Heart left ventricle (tissue), 16 donors: Measurements from ENCODE around the gene FDX2. TPM values are rescaled to one million over a fixed set of nuclear protein-coding genes. Genes with fewer than 3 reads are reported as not detected.

ENCODE experiments used
- ATAC-seq, 4 donors: fragments of 200-7000 bp; cut with Tn5 transposase; one replicate each; pipeline ENCODE4 v1.9.1; 2020 to 2022; ENCODE audit warnings: moderate library complexity in 4 of 4, mild to moderate bottlenecking in 3 of 4, moderate number of reproducible peaks in 1 of 4
- DNase-seq, 5 donors: peaks; one replicate each; pipeline ENCODE4 v3.0.0-alpha.2; 2020
- H3K27ac ChIP-seq, 12 donors: fragments of 200-600 bp; sonication (generic) in 4 of 12; one replicate each; pipeline versions ENCODE4 v1.5.0 to v1.8.0; 2016 to 2022; ENCODE audit warnings: mild to moderate bottlenecking in 2 of 12
- H3K27me3 ChIP-seq, 9 donors: fragments of 200-600 bp; sonication (generic) in 2 of 9; one replicate each; pipeline versions ENCODE4 v1.5.1 to v1.8.0; 2016 to 2022; ENCODE audit warnings: mild to moderate bottlenecking in 3 of 9
- H3K36me3 ChIP-seq, 9 donors: fragments of 200-600 bp; sonication (generic) in 2 of 9; one replicate each; pipeline versions ENCODE4 v1.5.0 to v1.8.0; 2018 to 2022; ENCODE audit warnings: mild to moderate bottlenecking in 2 of 9
- H3K4me1 ChIP-seq, 12 donors: fragments of 200-600 bp; sonication (generic) in 4 of 12; one replicate each; pipeline versions ENCODE4 v1.5.0 to v1.8.0; 2016 to 2022; ENCODE audit warnings: mild to moderate bottlenecking in 3 of 12
- H3K4me3 ChIP-seq, 12 donors: fragments of 200-600 bp; sonication (generic) in 4 of 12; one replicate each; pipeline versions ENCODE4 v1.5.0 to v1.8.0; 2017 to 2022; ENCODE audit warnings: mild to moderate bottlenecking in 9 of 12, moderate library complexity in 4 of 12
- H3K9me3 ChIP-seq, 12 donors: fragments of 200-600 bp; sonication (generic) in 4 of 12; one replicate each; pipeline versions ENCODE4 v1.5.0 to v1.8.0; 2016 to 2022; ENCODE audit warnings: mild to moderate bottlenecking in 1 of 12
- POLR2A ChIP-seq, 2 donors: fragments of 450-650 bp; IDR thresholded peaks; one replicate each; pipeline ENCODE4 v1.6.1; 2017; ENCODE audit warnings: antibody characterized with exemption in 2 of 2, mild to moderate bottlenecking in 2 of 2, moderate library complexity in 2 of 2
- WGBS, 4 donors: extraction: QIAGEN DNeasy Blood & Tissue Kit in 2 of 4; methylation state at CpG; one replicate each; pipeline versions ENCODE4 v1.1.5 to v1.1.7; 2013 to 2018; 5-methylcytosine and 5-hydroxymethylcytosine counted together
- intact Hi-C, 10 donors: fragments of 100-400 bp; cut with DNase I; formaldehyde crosslinking; loops; one replicate each; pipeline versions ENCODE4 v1.11.1 to v1.14.2; 2022
- polyA plus RNA-seq, 2 donors: library from polyadenylated mRNA; stranded (reverse); fragments of 200-250 nt; gene quantifications; one replicate each; pipeline ENCODE4 v1.2.3, GENCODE V29; 2013
- total RNA-seq, 9 donors: library from RNA; depleted of rRNA in 2 of 9; stranded (reverse); fragments of >200 nt in 2 of 9; fragmentation: NEBNext Ultra II Directional in 3 of 9; extraction: Animal tissue kit (Norgen Biotek cat#: 25700) in 3 of 9; gene quantifications; one replicate each; pipeline versions ENCODE4 v1.1.0 to v1.2.4, GENCODE V29; 2016 to 2023
- TF ChIP-seq, protein P1 (sequence below), 12 donors: fragments of 200-600 bp; sonication (generic) in 4 of 12; IDR thresholded peaks; one replicate each; pipeline versions ENCODE4 v1.5.0 to v1.8.0; 2018 to 2022; ENCODE audit warnings: antibody characterized with exemption in 12 of 12, mild to moderate bottlenecking in 5 of 12
- donor health status: ischemic (EF 13 %, LVEDD 7.1; RV severe dilation, severe dysfunction).
- donor health status: healthy with polysubstance abuse.
- donor health status: DM: no; HTN: yes; CAD: no.
- donor health status: DM: no; HTN: no; CAD: no.
- donor health status: ischemic (EF 25% LVEDD 6.9; RV normal size, moderate dysfunction).
- donor health status: ischemic (EF 25% LVEDD 5.7; RV mildly dilated, moderate dysfunction).
- donor health status: healthy.
- donor health status: DM: yes; HTN: yes; CAD: no.
- donor health status: ischemic (EF 35%, LVEDD 5.7; RV mildly dilated, moderate dysfunction).
- donor health status: nonischemic (EF 11% LVEDD 7.7; RV severe dilation, severe dysfunction).
- donor health status: DM: yes; HTN: yes; CAD: no.
- donor health status: PGD.
- donor health status: ischemic (EF 29% LVEDD 5.4; RV normal size, mild dysfunction).
- donor health status: nonischemic (EF 23%, LVEDD 6.1; RV moderate dilation, normal function).

The FDX2 gene
- total and polyA plus RNA-seq, 11 donors: 12.8 to 37.3 (median 18.3) TPM

DNA sequence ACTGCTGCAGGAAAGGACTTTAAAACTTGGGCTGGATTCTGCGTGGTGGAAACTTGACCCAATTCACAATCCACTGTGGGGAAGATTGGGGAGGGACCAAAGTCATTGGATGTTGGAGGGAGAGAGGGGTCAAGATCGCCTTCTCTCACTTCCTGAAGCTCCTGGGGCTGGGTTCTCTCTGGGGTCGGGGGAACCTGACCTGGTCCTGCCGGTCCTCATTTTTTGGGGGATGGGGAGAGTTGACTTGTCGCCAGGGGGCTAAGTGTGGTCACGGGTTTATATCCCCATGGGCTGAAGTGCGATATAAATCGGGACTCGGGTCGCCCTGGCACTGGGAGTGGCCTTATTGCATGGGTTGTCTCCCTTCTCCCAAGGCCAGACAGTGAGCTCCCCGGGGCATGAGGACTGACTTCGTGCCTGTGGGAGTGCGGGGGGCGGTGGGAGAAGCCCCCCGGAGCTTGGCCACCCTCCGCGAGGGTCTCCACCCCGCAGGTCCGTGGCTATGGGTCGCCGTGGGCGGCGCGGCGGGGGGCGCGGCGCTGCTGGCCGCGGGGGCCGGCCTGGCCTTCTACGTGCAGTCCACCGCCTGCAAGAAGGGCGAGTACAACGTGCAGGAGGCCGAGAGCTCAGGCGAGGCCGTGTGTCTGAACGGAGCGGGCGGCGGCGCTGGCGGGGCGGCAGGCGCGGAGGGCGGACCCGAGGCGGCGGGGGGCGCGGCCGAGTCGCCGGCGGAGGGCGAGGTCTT is 19.8 kb downstream of the FDX2 start:
- Histone ChIP-seq H3K27me3 (peaks cover 33 to 97% (median 60%) of the 10 kb centered on the region in 9 donors), H3K9me3 (no peaks in the 10 kb centered on the region), H3K36me3 (no peaks in the 10 kb centered on the region), H3K4me1 (peaks cover 10 to 57% (median 22%) of the 10 kb centered on the region in 12 donors), H3K27ac (no peak overlapping the region), H3K4me3 (peak overlapping the region in 5 of 12 donors; percentile 26 to 51 (median 30))
- no peak for TF ChIP-seq POLR2A (IDR thresholded peaks at IDR 0.05)
- TF ChIP-seq, protein P1, sequence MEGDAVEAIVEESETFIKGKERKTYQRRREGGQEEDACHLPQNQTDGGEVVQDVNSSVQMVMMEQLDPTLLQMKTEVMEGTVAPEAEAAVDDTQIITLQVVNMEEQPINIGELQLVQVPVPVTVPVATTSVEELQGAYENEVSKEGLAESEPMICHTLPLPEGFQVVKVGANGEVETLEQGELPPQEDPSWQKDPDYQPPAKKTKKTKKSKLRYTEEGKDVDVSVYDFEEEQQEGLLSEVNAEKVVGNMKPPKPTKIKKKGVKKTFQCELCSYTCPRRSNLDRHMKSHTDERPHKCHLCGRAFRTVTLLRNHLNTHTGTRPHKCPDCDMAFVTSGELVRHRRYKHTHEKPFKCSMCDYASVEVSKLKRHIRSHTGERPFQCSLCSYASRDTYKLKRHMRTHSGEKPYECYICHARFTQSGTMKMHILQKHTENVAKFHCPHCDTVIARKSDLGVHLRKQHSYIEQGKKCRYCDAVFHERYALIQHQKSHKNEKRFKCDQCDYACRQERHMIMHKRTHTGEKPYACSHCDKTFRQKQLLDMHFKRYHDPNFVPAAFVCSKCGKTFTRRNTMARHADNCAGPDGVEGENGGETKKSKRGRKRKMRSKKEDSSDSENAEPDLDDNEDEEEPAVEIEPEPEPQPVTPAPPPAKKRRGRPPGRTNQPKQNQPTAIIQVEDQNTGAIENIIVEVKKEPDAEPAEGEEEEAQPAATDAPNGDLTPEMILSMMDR (IDR thresholded peaks at IDR 0.05): no peak
- intact Hi-C loops: no loop called here
- ATAC-seq: no peak
- no peak for DNase-seq
- 4 to 16% (median 7%) methylated on average over 21 to 58 of the region's 58 CpGs for WGBS, 4 donors

DNA sequence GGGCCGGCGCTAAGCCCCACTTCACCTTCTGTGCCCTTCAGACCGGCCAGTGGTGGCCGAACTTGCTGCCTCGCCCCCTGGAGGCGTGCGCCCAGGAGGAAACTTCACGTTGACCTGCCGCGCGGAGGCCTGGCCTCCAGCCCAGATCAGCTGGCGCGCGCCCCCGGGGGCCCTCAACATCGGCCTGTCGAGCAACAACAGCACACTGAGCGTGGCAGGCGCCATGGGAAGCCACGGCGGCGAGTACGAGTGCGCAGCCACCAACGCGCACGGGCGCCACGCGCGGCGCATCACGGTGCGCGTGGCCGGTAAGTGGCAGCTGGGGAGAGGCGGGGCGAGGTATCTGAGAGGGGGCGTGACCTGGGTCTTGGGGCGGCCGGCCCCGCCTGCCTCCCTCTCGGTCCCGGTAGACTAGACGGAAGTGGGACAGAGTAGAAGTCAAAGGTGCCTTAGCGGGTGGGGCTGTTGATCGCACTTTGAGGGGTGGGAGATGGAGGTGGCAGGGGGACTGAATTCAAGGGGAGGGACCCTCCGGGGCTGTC is 20.4 kb downstream of the FDX2 start:
- ATAC-seq (peak in 1 of 4 donors; percentile 3), DNase-seq (peak in 2 of 5 donors; percentile 37 to 68)
- intact Hi-C loops: no loop called here
- TF ChIP-seq, protein P1 (IDR thresholded peaks at IDR 0.05): peak in 1 of 12 donors; percentile 20
- no peak for TF ChIP-seq POLR2A (IDR thresholded peaks at IDR 0.05)
- no peaks in the 10 kb centered on the region for H3K36me3 ChIP-seq
- no peaks in the 10 kb centered on the region for H3K9me3 ChIP-seq
- no peak overlapping the region for H3K27ac ChIP-seq
- peaks cover 36 to 97% (median 67%) of the 10 kb centered on the region in 9 donors for H3K27me3 ChIP-seq
- 1 to 4% (median 2%) methylated on average over 18 to 48 of the region's 48 CpGs for WGBS, 4 donors
- H3K4me3 ChIP-seq: peak overlapping the region in 10 of 12 donors; percentile 9 to 51 (median 27)
- peaks cover 10 to 61% (median 28%) of the 10 kb centered on the region in 12 donors for H3K4me1 ChIP-seq

GRCh38 chr19:10294368-10294697 is 21.5 kb downstream of the FDX2 start:
- DNase-seq (peak in 1 of 5 donors; percentile 27), ATAC-seq (no peak)
- Histone ChIP-seq H3K36me3 (no peaks in the 10 kb centered on the region), H3K27ac (no peak overlapping the region), H3K9me3 (no peaks in the 10 kb centered on the region), H3K4me3 (peak overlapping the region in 1 of 12 donors; percentile 10), H3K27me3 (peaks cover 36 to 98% (median 75%) of the 10 kb centered on the region in 9 donors), H3K4me1 (peaks cover 10 to 64% (median 36%) of the 10 kb centered on the region in 12 donors)
- intact Hi-C loops: no loop called here
- no peak for TF ChIP-seq POLR2A (IDR thresholded peaks at IDR 0.05)
- TF ChIP-seq, protein P1 (IDR thresholded peaks at IDR 0.05): peak in 1 of 12 donors; percentile 8
- 10 to 23% (median 19%) methylated on average over 13 to 25 of the region's 25 CpGs for WGBS, 4 donors

- Histone ChIP-seq H3K9me3 (no peaks in the 10 kb centered on the region), H3K36me3 (no peaks in the 10 kb centered on the region), H3K4me1 (peaks cover 10 to 69% (median 41%) of the 10 kb centered on the region in 12 donors), H3K4me3 (peak overlapping the region in 1 of 12 donors; percentile 10), H3K27me3 (peaks cover 36 to 98% (median 80%) of the 10 kb centered on the region in 9 donors), H3K27ac (no peak overlapping the region)
- TF ChIP-seq, protein P1 (IDR thresholded peaks at IDR 0.05): no peak
- no peak for TF ChIP-seq POLR2A (IDR thresholded peaks at IDR 0.05)
- DNase-seq (no peak), ATAC-seq (no peak)
- intact Hi-C loops: no loop called here
- WGBS, 4 donors: 21 to 32% (median 27%) methylated on average over 29 to 49 of the region's 49 CpGs
Observed at GRCh38 chr19:10293637-10294367, 22.0 kb downstream of the FDX2 start.
